ENCODE measurements around the gene SIL1. TPM values are rescaled to one million over a fixed set of nuclear protein-coding genes. Genes with fewer than 3 reads are reported as not detected.
"Not testable (repeated sequence)": the region's sequence is repeated elsewhere in the genome, so short reads cannot be mapped to it uniquely, and the experiment has no call there.

SIL1 gene
- polyA plus RNA-seq, 4 donors, result 47.9 to 58.9 (median 52.1) TPM

- no peak for DNase-seq (ENCODE audit: low read depth in 4 of 4, low spot score in 3 of 4)
These were observed 158.1 kb downstream of the SIL1 start for GRCh38 chr5:139040081-139040480.

GRCh38 chr5:139038613-139039305 lies 159.4 kb downstream of the SIL1 start:
- no peak for DNase-seq (ENCODE audit: low read depth in 4 of 4, low spot score in 3 of 4)

- DNase-seq (ENCODE audit: low read depth in 4 of 4, low spot score in 3 of 4), result no peak
These were observed 160.4 kb downstream of the SIL1 start for GRCh38 chr5:139037732-139038131.

- not testable (repeated sequence) for DNase-seq (ENCODE audit: low read depth in 4 of 4, low spot score in 3 of 4)
These were observed 161.8 kb downstream of the SIL1 start for GRCh38 chr5:139036332-139036731.

- DNase-seq (ENCODE audit: low read depth in 4 of 4, low spot score in 3 of 4), result no peak
These were observed 171.0 kb downstream of the SIL1 start for GRCh38 chr5:139027150-139027549.

- no peak for DNase-seq (ENCODE audit: low read depth in 4 of 4, low spot score in 3 of 4)
These were observed 172.5 kb downstream of the SIL1 start for GRCh38 chr5:139025651-139026050.

GRCh38 chr5:139023286-139023685 lies 174.9 kb downstream of the SIL1 start:
- no peak for DNase-seq (ENCODE audit: low read depth in 4 of 4, low spot score in 3 of 4)

- no peak for DNase-seq (ENCODE audit: low read depth in 4 of 4, low spot score in 3 of 4)
These were observed 175.6 kb downstream of the SIL1 start for GRCh38 chr5:139022528-139022927.

- DNase-seq (ENCODE audit: low read depth in 4 of 4, low spot score in 3 of 4), result no peak
These were observed 176.8 kb downstream of the SIL1 start for GRCh38 chr5:139021346-139021745.

- DNase-seq (ENCODE audit: low read depth in 4 of 4, low spot score in 3 of 4), result no peak
These were observed 178.3 kb downstream of the SIL1 start for GRCh38 chr5:139019880-139020279.

- no peak for DNase-seq (ENCODE audit: low read depth in 4 of 4, low spot score in 3 of 4)
These were observed 179.0 kb downstream of the SIL1 start for GRCh38 chr5:139019211-139019610.

- no peak for DNase-seq (ENCODE audit: low read depth in 4 of 4, low spot score in 3 of 4)
These were observed 180.5 kb downstream of the SIL1 start for GRCh38 chr5:139017624-139018023.

GRCh38 chr5:139016186-139016585 lies 182.0 kb downstream of the SIL1 start:
- no peak for DNase-seq (ENCODE audit: low read depth in 4 of 4, low spot score in 3 of 4)

GRCh38 chr5:139014726-139015125 lies 183.4 kb downstream of the SIL1 start:
- no peak for DNase-seq (ENCODE audit: low read depth in 4 of 4, low spot score in 3 of 4)

GRCh38 chr5:139012176-139012575 lies 186.0 kb downstream of the SIL1 start:
- DNase-seq (ENCODE audit: low read depth in 4 of 4, low spot score in 3 of 4), result no peak

GRCh38 chr5:139011156-139011555 lies 187.0 kb downstream of the SIL1 start:
- DNase-seq (ENCODE audit: low read depth in 4 of 4, low spot score in 3 of 4), result not testable (repeated sequence)

GRCh38 chr5:139004374-139005307 lies 193.5 kb downstream of the SIL1 start:
- no peak for DNase-seq (ENCODE audit: low read depth in 4 of 4, low spot score in 3 of 4)

- DNase-seq (ENCODE audit: low read depth in 4 of 4, low spot score in 3 of 4), result no peak
These were observed 198.5 kb downstream of the SIL1 start for GRCh38 chr5:138999674-139000073.

- DNase-seq (ENCODE audit: low read depth in 4 of 4, low spot score in 3 of 4), result no peak
These were observed 199.6 kb downstream of the SIL1 start for GRCh38 chr5:138998521-138998920.

- no peak for DNase-seq (ENCODE audit: low read depth in 4 of 4, low spot score in 3 of 4)
These were observed 202.0 kb downstream of the SIL1 start for GRCh38 chr5:138996120-138996519.

- no peak for DNase-seq (ENCODE audit: low read depth in 4 of 4, low spot score in 3 of 4)
These were observed 207.1 kb downstream of the SIL1 start for GRCh38 chr5:138990986-138991590.
